Measurements from ENCODE around the gene SERPIND1.

- TF ChIP-seq CTCF (IDR thresholded peaks at IDR 0.05; ENCODE audit: insufficient read depth, low read depth, low read length) = no peak
- no peak for TF ChIP-seq EZH2 (IDR thresholded peaks at IDR 0.05; ENCODE audit: insufficient read depth, low read length)
These were observed 38.2 kb downstream of the SERPIND1 start for GRCh38 chr22:20811971-20812660.
